Thyroid gland (tissue), 4 donors: ENCODE results near the gene PRAME.

Source experiments
- CTCF ChIP-seq, 6 experiments: fragments of 200-600 bp in 3 of 6; fragments of 450-650 bp in 3 of 6; sonication (generic) in 3 of 6; IDR thresholded peaks; one replicate each; pipeline ENCODE4 v1.5.1; 2016 to 2019; ENCODE audit warnings: antibody characterized with exemption in 6 of 6, mild to moderate bottlenecking in 2 of 6, inconsistent platforms in 1 of 6, moderate library complexity in 1 of 6
- POLR2A ChIP-seq, 2 donors: fragments of 450-650 bp; IDR thresholded peaks; one replicate each; pipeline ENCODE4 v1.6.1; 2017; ENCODE audit warnings: antibody characterized with exemption in 2 of 2, mild to moderate bottlenecking in 2 of 2, moderate library complexity in 1 of 2

- no peak for TF ChIP-seq CTCF (IDR thresholded peaks at IDR 0.05)
- TF ChIP-seq POLR2A (IDR thresholded peaks at IDR 0.05) = no peak
These were observed 5.9 kb downstream of the PRAME start for GRCh38 chr22:22553141-22553540.
